ENCODE data around the gene PCSK4.
"Not testable (repeated sequence)": the region's sequence is repeated elsewhere in the genome, so short reads cannot be mapped to it uniquely, and the experiment has no call there.

Gene PCSK4

DNA sequence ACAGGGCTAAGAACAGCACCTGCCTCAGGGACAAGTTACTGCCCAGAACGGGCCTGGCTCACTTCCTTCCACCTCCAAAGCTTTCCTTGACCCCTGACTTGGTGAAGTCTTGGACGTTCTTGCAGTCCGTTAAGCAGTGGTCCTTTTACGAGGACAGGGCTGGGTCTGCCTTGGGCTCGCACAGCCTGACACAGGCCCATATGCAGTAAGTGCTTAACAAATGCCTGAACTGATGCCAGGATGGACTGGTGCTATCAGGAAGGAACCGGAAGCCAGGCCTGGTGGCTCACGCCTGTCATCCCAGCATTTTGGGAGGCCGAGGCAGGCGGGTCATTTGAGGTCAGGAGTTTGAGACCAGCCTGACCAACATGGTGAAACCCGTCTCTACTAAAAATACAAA lies 31.9 kb upstream of the PCSK4 start:
- no peak for DNase-seq (ENCODE audit: low spot score)

DNA sequence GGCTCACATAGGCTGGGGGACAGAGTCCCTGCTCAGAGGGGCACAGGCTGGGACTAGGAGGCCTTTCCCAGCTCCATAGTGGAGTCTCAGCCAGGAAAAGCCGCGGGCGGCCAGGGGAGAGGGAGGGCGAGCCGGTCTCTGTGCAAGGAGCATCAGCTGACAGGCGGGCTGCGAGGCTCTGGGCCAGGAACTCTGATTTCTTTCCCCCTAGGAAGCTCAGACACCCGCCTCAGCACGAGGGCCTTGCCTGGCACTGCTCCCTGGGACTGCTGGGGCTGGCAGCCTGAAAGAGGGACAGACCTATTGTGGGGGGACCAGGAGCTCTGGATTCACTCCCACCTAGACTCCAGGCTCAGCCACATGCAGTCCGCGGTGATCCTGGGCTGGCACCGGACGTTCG lies 31.5 kb upstream of the PCSK4 start:
- DNase-seq (ENCODE audit: low spot score), result no peak

DNA sequence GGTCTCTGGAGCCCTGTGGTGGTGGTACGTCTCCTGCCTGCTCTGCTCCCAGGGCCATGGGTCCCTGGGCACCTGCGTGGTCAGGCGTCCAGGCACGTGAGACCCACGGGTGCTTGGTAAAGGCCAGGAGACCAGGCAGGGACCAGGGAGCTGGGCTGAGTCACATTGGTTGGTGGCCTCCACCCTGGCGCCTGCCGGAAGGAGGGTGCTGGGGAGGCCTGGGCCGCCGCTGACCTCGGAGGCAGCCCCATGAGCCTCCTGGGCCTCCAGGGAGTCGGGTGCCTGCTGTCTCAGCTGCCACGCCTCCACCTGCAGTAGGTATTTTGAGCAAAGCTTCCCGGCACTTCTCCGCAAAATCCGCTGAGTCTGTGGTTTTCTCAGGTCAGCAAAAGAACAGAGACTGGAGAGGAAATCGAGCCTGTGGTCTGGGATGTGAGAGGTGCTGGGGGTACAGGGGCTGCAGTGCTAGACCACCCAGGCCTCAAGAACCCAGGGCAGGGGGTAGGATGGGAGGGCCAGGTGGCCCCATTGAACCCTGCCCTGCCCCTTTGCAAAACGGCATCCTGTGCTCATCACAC lies 30.1 kb upstream of the PCSK4 start:
- no peak for DNase-seq (ENCODE audit: low spot score)

GRCh38 chr19:1519802-1520201 lies 29.7 kb upstream of the PCSK4 start:
- DNase-seq (ENCODE audit: low spot score), result not testable (repeated sequence)

- no peak for DNase-seq (ENCODE audit: low spot score)
These were observed 28.3 kb upstream of the PCSK4 start for GRCh38 chr19:1518471-1518870.

DNA sequence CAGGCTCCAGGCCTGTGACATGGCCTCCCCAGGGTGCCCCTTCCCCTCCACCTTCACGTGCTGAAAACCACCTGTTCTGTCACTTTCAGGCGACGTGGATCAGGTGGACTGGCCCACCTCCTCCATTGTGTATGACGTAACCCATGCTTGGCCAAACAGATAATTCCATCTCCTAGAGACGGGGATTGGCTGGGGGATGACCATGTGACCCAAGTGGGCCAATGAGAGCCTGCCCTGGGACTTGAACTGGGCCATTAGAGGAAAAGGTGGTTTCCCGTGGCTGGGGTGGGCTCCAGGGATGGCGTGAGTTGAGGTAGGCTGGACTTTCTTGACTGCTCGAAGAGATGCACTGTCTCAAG lies 26.2 kb upstream of the PCSK4 start:
- DNase-seq (ENCODE audit: low spot score), result no peak

DNA sequence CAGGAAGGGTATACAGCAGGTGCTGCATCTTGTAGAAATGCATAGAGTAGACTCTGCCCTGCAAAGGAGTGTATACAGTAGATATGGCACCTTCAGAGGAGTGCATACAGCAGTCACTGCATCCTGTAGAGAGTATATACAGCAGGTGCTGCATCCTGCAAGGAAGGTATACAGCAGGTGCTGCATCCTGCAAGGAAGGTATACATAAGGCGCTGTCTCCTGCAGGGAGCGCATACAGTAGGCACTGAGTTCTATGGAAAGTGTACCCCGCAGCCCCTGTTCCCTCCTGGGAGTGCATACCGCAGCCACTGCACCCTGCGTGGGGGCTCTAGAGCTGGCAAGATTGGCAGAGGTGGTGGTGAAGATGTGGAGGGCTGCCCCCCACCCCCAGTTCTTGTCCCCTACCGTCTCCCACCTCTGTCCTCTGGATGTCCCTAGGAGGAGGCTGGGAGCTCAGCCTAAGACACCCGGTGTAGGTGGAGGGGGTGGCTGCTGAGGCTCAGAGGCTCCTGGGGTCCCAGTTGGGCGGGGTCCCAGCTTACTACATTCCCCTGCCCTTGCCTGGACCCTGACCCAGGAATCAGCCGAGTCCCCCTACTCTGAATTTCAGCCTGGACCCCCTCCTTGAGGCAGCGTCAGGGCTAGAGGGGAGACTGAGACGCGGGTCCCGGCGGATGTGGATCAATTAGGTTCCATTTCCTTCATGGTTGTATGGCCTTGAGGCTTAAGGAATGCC lies 25.0 kb upstream of the PCSK4 start:
- DNase-seq (ENCODE audit: low spot score), result no peak

DNA sequence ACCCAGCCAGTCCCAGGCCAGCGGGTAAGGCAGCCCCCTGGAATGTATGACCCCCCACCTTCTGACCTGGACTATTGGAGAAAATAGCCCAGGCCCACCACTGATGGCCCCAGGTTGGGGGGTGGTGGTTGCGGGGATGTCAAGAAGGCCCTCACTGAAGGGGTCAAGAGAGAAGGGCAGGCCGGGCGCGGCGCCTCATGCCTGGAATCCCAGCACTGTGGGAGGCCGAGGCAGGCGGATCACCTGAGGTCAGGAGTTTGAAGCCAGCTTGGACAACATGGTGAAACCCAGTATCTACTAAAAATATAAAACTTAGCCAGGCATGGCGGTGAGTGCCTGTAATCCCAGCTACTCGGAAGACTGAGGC lies 24.1 kb upstream of the PCSK4 start:
- no peak for DNase-seq (ENCODE audit: low spot score)

- DNase-seq (ENCODE audit: low spot score), result peak; percentile 67
These were observed 23.5 kb upstream of the PCSK4 start for GRCh38 chr19:1513499-1514294.

DNA sequence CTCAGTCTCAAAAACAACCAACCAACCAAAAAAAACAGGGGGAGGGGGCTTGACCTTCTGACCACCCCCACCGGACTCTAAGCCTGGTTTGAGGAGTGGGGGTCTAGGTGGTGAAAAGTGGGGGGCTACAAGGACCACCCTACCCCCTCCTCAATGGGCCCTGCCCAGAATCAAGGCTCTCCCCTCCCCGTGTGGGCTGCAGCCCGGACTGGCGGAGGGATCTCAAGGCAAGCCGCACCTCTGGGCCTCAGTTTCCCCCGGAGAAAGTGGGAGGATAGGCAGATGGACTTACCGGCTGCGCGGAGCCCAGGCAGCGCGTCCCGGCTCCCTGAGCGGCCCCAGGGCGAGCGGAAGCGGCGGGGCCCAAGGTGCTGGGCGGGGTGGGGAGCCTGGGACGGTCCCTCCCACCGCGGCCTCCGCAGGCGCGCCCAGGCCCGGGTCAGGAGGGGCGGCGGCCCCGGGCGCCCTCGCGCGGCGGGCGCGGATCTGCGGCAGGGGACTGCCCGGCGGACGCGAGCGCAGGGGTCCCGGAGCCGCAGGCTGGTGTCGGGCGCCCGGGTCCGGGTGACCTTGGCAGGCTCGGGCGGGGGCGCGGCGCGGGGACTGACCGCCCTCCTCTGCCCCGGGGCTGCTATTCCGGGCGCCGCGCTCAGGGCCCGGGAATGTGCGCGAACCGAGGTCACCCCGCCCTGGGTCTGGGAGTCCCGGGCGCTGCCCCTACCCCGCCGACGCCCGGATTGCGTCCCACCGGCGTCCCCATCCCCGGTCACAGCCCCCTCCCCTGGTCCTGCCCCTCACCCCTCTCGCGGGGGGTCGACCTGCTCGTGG lies 22.7 kb upstream of the PCSK4 start, which contains the start of gene ADAMTSL5:
Gene ADAMTSL5, minus strand, starts transcription at position 349 of the 828 bp plus-strand sequence. CDS start 2,076 bp downstream, outside the sequence.
- DNase-seq (ENCODE audit: low spot score), result peak; percentile 8

DNA sequence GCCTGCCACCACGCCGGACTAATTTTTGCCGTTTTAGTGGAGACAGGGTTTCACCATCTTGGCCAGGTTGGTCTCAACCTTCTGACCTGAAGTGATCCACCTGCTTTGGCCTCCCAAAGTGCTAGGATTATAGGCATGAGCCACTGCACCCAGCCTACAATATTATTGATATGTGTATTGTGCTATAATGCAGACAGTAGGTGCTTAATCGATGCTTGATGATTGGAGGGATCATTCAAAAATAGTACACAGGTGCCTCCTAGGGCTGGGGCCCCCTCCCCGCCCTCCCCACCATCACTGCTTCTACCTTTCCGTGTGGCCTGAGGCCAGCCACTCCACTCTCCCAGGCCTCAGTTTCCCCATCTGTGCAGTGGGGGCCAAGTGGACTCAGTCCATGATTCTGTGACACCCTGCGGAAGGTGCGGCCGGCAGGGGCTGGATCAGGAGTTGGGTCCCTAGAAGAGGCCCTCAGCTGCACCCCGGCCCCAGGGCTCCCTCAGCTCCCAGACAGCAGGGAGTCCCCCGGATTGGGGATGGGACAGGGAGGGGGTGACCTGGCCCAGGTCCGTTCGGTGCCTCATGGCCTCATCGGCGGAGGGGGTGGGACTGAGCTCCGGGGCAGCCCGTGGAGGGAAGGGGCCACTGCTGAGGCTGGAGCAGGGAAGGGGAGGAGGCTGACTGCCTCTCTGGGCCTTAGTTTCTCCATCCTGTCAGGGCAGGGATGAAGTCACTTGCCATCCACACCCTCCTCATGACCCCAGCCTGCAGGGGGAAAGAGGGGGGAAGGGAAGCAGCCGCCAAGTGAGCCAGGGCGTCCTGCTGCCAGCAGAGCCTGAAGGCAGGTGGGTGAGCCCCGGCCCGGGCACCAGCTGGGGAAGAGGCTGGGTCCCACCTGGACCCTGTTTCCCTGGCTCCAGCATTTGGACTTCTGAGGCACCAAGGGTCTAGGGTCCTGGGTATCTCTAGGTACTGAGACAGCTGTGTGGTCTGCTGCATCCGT lies 21.5 kb upstream of the PCSK4 start:
- DNase-seq (ENCODE audit: low spot score), result no peak

DNA sequence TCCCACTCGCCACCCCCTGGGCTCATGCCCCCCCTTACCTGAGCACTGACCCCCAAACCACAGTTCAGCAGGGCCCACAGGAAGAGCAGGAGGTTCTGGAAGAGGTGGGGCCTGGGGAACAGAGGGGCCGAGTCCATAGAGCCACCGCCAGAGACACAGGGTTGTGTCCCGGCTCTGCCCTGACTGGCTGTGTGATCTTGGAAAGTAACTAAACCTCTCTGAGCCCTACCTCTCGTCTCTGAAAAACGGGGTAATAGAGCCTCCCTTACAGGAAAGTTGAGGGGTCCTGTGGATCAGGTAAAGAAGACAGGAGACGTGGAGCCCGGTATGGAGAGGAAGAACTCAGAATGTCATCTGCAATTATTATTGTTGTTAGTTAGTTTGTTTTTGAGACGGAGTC lies 20.7 kb upstream of the PCSK4 start:
- DNase-seq (ENCODE audit: low spot score), result no peak

DNA sequence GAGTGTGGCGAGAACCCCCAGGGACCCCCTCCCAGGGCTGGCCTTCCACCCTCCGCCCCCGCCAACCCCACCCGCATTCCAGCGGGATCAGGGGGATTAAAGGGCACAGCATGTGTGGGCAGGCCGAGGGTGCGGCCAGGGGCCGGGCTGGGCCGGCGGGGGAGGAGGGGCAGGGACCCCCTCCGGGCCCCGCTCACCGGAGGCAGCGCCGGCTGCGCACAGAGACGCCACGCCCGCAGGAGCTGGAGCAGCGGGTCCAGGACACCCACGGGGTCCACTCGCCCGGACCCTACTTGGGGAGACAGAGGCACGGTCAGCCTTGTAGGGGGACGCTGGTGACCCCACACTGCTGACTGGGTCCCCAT lies 20.3 kb upstream of the PCSK4 start:
- no peak for DNase-seq (ENCODE audit: low spot score)

DNA sequence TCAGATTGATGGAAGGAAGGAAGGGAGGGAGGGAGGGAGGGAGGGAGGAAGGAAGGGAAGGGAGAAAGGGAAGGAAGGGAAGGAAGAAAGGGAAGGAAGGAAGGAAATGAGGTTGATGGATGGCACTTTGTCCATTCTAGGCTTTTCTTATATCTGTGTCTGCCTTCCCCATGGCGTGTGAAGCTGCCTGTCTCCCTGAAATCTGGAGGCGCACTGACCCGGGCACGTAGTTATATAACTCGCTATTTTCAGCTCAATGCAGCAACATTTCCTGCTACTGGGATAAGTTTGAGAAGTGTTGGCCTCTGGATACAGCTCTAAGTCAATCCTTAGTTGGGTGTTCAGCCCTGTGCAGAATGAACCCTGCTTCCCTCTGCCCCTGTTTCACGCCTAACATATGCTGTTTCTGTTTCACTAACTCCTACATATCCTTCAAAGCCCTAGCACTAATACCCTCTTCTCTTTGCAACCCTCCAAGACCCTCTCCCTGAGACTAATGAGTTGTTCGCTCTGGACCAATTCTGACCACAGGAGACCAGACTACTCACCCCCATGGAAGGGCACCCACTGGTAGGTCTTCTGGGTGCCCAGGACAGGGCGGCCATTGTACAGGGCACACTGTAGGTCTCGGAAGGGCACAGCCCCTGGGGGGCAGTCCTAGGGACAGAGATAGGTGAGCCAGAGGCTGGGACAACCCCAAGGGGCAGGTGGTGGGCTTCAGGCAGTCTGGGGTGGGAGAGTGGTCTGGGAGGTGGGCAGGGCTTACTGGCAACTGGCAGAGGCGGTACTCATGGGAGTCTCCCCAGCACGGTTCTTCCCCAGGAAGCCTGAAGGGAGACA lies 19.7 kb upstream of the PCSK4 start:
- no peak for DNase-seq (ENCODE audit: low spot score)

DNA sequence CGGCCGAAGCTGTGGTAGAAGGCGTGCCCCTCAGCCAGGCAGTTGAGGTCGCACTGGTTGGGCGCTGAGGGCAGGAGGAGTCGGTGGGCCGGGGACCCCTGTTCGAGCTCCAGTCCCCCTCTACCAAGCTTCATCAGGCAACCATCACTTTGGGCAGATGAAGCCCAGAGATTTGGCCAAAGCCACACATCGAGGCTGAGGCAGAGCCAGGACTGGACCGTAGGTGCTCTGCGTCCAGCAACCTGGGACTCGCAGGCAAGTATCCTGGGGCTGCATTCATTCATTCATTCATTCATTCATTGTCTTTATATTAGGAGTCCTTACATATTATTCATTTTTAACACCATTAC lies 18.3 kb upstream of the PCSK4 start:
- DNase-seq (ENCODE audit: low spot score), result no peak

DNA sequence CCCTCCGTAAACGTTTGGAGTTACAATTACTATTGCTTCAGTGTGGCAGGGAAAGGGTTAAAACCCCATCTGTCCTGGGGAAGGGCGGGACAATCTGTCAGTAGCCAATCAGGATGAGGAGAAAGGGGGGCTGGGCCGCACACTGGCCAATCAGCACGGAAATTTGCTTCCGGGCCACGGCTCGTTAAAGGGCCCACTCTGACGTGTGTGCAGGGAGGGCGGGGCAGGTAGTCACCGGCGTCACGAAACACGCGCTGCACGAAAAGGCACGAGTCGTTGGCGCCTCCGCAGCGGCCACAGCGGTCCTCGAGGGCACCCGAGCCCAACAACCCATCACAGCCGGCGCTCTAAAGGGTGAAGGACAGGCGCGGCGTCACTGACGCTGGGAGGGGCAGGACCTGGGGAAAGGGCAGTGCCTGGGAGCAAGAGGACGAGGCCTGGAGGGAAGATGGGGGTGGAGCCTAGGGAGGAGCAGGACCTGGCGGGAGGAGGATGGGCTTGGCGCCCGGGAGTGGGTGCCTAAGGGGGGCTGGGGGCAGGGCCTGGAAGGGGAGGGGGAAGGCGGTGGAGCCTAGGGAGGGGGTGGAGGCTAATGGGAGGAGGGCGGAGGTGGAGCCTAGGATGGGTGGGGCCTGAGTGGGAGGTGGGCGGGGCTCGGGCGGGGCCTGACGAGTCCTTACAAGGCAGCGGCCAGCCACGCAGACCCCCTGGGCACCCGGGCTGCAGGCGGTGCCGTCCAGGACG lies 17.8 kb upstream of the PCSK4 start:
- DNase-seq (ENCODE audit: low spot score), result peak; percentile 85

- DNase-seq (ENCODE audit: low spot score), result no peak
These were observed 17.1 kb upstream of the PCSK4 start for GRCh38 chr19:1507192-1507660.

- DNase-seq (ENCODE audit: low spot score), result no peak
These were observed 16.1 kb upstream of the PCSK4 start for GRCh38 chr19:1505991-1506881.

Data from hematopoietic multipotent progenitor cell treated with erythropoietin and hydrocortisone succinate and interleukin-3 and kit ligand, for 17 days (in vitro differentiated cells).